SU-DHL-6 (cell line): ENCODE measurements around the gene RASSF4.

Experiments used
- EZH2phosphoT487 ChIP-seq: fragments of 200-600 bp; sonication (generic), shearing (Covaris generic); conservative IDR thresholded peaks from 2 replicates; pipeline ENCODE4 v1.6.1; 2018; ENCODE audit warnings: mild to moderate bottlenecking, antibody characterized with exemption, low read length, moderate library complexity, mixed read lengths
- TF ChIP-seq, protein P1 (sequence below): fragments of 200-600 bp; sonication (generic); IDR thresholded peaks from one replicate; pipeline ENCODE4 v1.5.1; 2017; ENCODE audit warnings: antibody characterized with exemption, mild to moderate bottlenecking, low read length, moderate library complexity; ENCODE audit not compliant: insufficient read depth, poor library complexity, severe bottlenecking

DNA sequence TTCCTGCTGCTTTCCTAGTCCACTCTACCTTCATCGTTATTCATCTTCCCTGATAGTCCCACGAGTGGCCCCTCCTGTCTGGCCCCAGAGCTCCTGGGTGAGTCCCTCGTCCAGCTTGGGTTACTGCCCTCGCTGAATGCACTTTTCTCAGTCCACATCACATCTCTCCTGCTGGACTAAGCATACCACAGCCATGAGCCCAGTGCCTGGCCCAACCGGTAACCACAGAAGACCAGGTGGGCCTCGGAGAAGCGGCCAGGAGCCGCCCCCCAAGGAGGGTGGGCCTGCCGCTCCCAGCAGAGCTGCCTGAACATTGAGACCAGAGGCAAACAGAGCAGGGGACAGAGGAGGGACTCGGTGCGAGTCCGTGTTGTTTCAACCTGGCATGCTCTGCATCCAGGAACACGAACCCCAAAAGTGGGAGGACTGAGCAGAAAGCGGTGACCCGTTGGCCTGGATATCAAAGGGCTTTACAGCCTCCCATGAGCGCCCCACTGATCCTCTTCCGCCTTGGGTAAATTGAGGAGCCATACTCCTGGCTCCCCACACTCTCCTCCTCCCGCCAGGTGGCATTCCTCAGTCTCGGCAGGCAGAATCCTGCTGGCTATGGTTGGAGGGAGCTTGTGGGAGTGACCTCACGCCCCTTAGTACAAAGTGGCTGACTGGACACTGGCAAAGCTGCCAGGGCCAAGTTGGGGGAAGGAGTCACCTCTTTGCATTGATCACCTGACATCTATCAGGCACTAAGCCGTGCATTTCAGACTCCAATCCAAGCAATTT, 35.2 kb upstream of the RASSF4 start:
- TF ChIP-seq, protein P1, sequence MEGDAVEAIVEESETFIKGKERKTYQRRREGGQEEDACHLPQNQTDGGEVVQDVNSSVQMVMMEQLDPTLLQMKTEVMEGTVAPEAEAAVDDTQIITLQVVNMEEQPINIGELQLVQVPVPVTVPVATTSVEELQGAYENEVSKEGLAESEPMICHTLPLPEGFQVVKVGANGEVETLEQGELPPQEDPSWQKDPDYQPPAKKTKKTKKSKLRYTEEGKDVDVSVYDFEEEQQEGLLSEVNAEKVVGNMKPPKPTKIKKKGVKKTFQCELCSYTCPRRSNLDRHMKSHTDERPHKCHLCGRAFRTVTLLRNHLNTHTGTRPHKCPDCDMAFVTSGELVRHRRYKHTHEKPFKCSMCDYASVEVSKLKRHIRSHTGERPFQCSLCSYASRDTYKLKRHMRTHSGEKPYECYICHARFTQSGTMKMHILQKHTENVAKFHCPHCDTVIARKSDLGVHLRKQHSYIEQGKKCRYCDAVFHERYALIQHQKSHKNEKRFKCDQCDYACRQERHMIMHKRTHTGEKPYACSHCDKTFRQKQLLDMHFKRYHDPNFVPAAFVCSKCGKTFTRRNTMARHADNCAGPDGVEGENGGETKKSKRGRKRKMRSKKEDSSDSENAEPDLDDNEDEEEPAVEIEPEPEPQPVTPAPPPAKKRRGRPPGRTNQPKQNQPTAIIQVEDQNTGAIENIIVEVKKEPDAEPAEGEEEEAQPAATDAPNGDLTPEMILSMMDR: no peak
- TF ChIP-seq EZH2phosphoT487: no peak
